Measurements from ENCODE around the gene SNAP91.

The SNAP91 gene

DNA sequence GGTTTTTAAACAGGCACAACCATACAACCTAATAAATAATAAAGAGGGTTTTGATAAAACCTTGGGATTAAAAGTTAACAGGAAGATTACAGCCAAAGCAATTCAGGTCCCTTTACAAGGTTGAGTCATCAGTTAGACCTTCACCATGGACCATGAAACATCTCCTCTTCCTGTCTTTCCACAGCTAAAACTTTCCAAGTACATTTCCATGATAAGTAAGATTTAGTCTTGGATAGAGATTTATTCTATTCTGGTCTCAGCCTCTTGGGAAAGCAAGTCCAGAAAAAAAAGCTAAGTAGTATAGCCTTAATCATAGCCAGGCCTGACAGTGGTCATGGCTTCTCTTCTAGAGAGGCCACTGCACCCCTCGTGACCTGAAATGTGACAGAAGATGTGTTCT is 199.5 kb downstream of the SNAP91 start:
- H3K4me3 ChIP-seq (ENCODE audit: low read depth, low read length), result no peak overlapping the region
- DNase-seq (ENCODE audit: low read depth), result no peak
- TF ChIP-seq, protein P1, sequence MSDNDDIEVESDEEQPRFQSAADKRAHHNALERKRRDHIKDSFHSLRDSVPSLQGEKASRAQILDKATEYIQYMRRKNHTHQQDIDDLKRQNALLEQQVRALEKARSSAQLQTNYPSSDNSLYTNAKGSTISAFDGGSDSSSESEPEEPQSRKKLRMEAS (IDR thresholded peaks at IDR 0.05; ENCODE audit: low read depth, low read length), result no peak
- TF ChIP-seq, protein P2, sequence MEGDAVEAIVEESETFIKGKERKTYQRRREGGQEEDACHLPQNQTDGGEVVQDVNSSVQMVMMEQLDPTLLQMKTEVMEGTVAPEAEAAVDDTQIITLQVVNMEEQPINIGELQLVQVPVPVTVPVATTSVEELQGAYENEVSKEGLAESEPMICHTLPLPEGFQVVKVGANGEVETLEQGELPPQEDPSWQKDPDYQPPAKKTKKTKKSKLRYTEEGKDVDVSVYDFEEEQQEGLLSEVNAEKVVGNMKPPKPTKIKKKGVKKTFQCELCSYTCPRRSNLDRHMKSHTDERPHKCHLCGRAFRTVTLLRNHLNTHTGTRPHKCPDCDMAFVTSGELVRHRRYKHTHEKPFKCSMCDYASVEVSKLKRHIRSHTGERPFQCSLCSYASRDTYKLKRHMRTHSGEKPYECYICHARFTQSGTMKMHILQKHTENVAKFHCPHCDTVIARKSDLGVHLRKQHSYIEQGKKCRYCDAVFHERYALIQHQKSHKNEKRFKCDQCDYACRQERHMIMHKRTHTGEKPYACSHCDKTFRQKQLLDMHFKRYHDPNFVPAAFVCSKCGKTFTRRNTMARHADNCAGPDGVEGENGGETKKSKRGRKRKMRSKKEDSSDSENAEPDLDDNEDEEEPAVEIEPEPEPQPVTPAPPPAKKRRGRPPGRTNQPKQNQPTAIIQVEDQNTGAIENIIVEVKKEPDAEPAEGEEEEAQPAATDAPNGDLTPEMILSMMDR (IDR thresholded peaks at IDR 0.05; ENCODE audit: low read depth, low read length), result no peak
- no peak for TF ChIP-seq MYC (IDR thresholded peaks at IDR 0.05; ENCODE audit: low read depth, low read length)
- TF ChIP-seq POLR2A (IDR thresholded peaks at IDR 0.05; ENCODE audit: extremely low read depth, insufficient read length), result no peak

DNA sequence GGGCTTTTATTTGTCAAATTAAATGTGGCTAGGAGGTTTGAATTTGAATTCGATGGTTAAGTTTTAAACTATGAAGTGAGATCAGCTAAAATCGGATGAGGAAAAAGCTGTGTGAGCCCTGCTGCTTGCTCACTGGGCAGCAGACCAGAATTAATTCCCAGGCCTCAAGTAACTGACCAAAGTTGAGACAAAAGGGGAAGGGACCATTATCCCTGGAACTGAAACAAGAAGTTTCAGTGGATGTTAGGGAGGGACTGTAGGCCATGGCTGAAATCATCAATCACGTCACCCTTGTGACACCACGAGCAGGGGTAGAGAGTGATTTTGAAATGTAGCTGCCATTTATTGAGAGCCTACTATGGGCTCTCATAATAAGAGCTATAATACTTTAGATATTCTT is 203.5 kb downstream of the SNAP91 start:
- DNase-seq (ENCODE audit: low read depth), result no peak
- TF ChIP-seq POLR2A (IDR thresholded peaks at IDR 0.05; ENCODE audit: extremely low read depth, insufficient read length), result no peak
- no peak for TF ChIP-seq MYC (IDR thresholded peaks at IDR 0.05; ENCODE audit: low read depth, low read length)
- TF ChIP-seq, protein P2 (IDR thresholded peaks at IDR 0.05; ENCODE audit: low read depth, low read length), result no peak
- TF ChIP-seq, protein P1 (IDR thresholded peaks at IDR 0.05; ENCODE audit: low read depth, low read length), result no peak
- H3K4me3 ChIP-seq (ENCODE audit: low read depth, low read length), result no peak overlapping the region
